Psoas muscle (tissue), 8 donors: ENCODE measurements around the gene GOT1. TPM values are rescaled to one million over a fixed set of nuclear protein-coding genes. Genes with fewer than 3 reads are reported as not detected.

Experiments
- ATAC-seq, 4 donors: fragments of 200-7000 bp; cut with Tn5 transposase; one replicate each; pipeline ENCODE4 v1.9.1; 2020; ENCODE audit warnings: moderate library complexity in 3 of 4, mild to moderate bottlenecking in 2 of 4
- DNase-seq, 2 donors: peaks; one replicate each; pipeline ENCODE4 v3.0.0-alpha.2; 2020
- H3K27ac ChIP-seq: fragments of 200-600 bp; one replicate; pipeline ENCODE4 v1.8.0; 2022
- H3K27me3 ChIP-seq, 3 donors: fragments of 200-600 bp in 1 of 3; one replicate each; pipeline versions ENCODE4 v1.6.1 to v1.8.0; 2013 to 2022; ENCODE audit warnings: low read length in 2 of 3, mild to moderate bottlenecking in 2 of 3, moderate library complexity in 1 of 3; ENCODE audit not compliant: insufficient read depth in 3 of 3
- H3K36me3 ChIP-seq, 2 donors: fragments of 200-600 bp in 1 of 2; one replicate each; pipeline versions ENCODE4 v1.6.1 to v1.8.0; 2013 to 2022; ENCODE audit warnings: low read depth in 1 of 2, mild to moderate bottlenecking in 1 of 2, moderate library complexity in 1 of 2; ENCODE audit not compliant: insufficient read depth in 1 of 2
- H3K4me1 ChIP-seq: fragments of 200-600 bp; one replicate; pipeline ENCODE4 v1.8.0; 2022
- H3K4me3 ChIP-seq: fragments of 200-600 bp; one replicate; pipeline ENCODE4 v1.8.0; 2022; ENCODE audit warnings: mild to moderate bottlenecking
- H3K9me3 ChIP-seq: fragments of 200-600 bp; one replicate; pipeline ENCODE4 v1.8.0; 2022
- WGBS, 3 donors: extraction: QIAGEN DNeasy Blood & Tissue Kit; methylation state at CpG; one replicate each; pipeline versions ENCODE4 v1.1.6 to v1.1.7; 2013; 5-methylcytosine and 5-hydroxymethylcytosine counted together
- intact Hi-C, 2 donors: fragments of 100-400 bp; cut with DNase I; formaldehyde crosslinking; loops; one replicate each; pipeline versions ENCODE4 v1.11.0 to v1.14.2; 2022
- polyA plus RNA-seq, 3 donors: library from polyadenylated mRNA; stranded (reverse); fragments of 200-250 nt; gene quantifications; one replicate each; pipeline ENCODE4 v1.2.3, GENCODE V29; 2013
- total RNA-seq, 4 donors: library from RNA; stranded (reverse); fragmentation: NEBNext Ultra II Directional in 2 of 4; extraction: Animal tissue kit (Norgen Biotek cat#: 25700) in 2 of 4; gene quantifications; one replicate each; pipeline versions ENCODE4 v1.2.1 to v1.2.4, GENCODE V29; 2021 to 2023
- TF ChIP-seq, protein P1 (sequence below): fragments of 200-600 bp; IDR thresholded peaks from one replicate; pipeline ENCODE4 v1.8.0; 2022; ENCODE audit warnings: antibody characterized with exemption
- donor health status: healthy with polysubstance abuse.
- donor health status: DM: no; HTN: no; CAD: no; lungs with moderate emphysema.
- donor health status: Bipolar disorder and iron deficiency.
- donor health status: healthy.
- donor health status: DM: yes; HTN: yes; CAD: no.
- donor health status: DM: no; HTN: no; CAD: no.
- donor health status: DM: no; HTN: no; CAD: no.
- donor health status: DM: yes; HTN: yes; CAD: no.

The GOT1 gene
- total and polyA plus RNA-seq, 7 donors: 87.7 to 381 (median 208) TPM

GRCh38 chr10:99393036-99393435, 37.4 kb downstream of the GOT1 start:
- H3K27ac ChIP-seq: no peak overlapping the region
- peaks cover 4 to 11% of the 10 kb centered on the region in 2 donors for H3K36me3 ChIP-seq
- intact Hi-C loops: loop anchor here (2.0 to 10.0 kb wide), 5 partner anchors 39 to 220 kb away; partner anchors contain the start of gene GOT1 (in 1 of the 2)
- ATAC-seq (no peak), DNase-seq (no peak)
- TF ChIP-seq, protein P1, sequence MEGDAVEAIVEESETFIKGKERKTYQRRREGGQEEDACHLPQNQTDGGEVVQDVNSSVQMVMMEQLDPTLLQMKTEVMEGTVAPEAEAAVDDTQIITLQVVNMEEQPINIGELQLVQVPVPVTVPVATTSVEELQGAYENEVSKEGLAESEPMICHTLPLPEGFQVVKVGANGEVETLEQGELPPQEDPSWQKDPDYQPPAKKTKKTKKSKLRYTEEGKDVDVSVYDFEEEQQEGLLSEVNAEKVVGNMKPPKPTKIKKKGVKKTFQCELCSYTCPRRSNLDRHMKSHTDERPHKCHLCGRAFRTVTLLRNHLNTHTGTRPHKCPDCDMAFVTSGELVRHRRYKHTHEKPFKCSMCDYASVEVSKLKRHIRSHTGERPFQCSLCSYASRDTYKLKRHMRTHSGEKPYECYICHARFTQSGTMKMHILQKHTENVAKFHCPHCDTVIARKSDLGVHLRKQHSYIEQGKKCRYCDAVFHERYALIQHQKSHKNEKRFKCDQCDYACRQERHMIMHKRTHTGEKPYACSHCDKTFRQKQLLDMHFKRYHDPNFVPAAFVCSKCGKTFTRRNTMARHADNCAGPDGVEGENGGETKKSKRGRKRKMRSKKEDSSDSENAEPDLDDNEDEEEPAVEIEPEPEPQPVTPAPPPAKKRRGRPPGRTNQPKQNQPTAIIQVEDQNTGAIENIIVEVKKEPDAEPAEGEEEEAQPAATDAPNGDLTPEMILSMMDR: no peak
- H3K4me1 ChIP-seq: peaks cover 15% of the 10 kb centered on the region
- no peaks in the 10 kb centered on the region for H3K9me3 ChIP-seq
- H3K4me3 ChIP-seq: no peak overlapping the region
- no peaks in the 10 kb centered on the region for H3K27me3 ChIP-seq
- 49 to 60% (median 50%) methylated on average over 2 of the region's 2 CpGs for WGBS, 3 donors

- H3K9me3 ChIP-seq: no peaks in the 10 kb centered on the region
- ATAC-seq (no peak), DNase-seq (no peak)
- no peak overlapping the region for H3K27ac ChIP-seq
- intact Hi-C loops: loop anchor here (5.0 to 10.0 kb wide), 3 partner anchors 41 to 221 kb away; partner anchors contain the start of gene GOT1 (in 1 of the 2)
- 49 to 52% (median 51%) methylated on average over 2 of the region's 2 CpGs for WGBS, 3 donors
- H3K36me3 ChIP-seq: peaks cover 0 to 2% of the 10 kb centered on the region in 2 donors
- no peak overlapping the region for H3K4me3 ChIP-seq
- TF ChIP-seq, protein P1: no peak
- H3K4me1 ChIP-seq: peaks cover 14% of the 10 kb centered on the region
- no peaks in the 10 kb centered on the region for H3K27me3 ChIP-seq
Measured at GRCh38 chr10:99391346-99391745, 39.1 kb downstream of the GOT1 start.

- 74 to 82% (median 81%) methylated on average over 9 of the region's 9 CpGs for WGBS, 3 donors
- H3K4me3 ChIP-seq: no peak overlapping the region
- no peaks in the 10 kb centered on the region for H3K36me3 ChIP-seq
- H3K27me3 ChIP-seq: no peaks in the 10 kb centered on the region
- H3K9me3 ChIP-seq: no peaks in the 10 kb centered on the region
- DNase-seq (no peak), ATAC-seq (no peak)
- TF ChIP-seq, protein P1: no peak
- peaks cover 5% of the 10 kb centered on the region for H3K4me1 ChIP-seq
- intact Hi-C loops: loop anchor here (5.0 to 10.0 kb wide), 3 partner anchors 42 to 222 kb away; partner anchors contain the start of gene GOT1 (in 1 of the 2)
- H3K27ac ChIP-seq: no peak overlapping the region
Measured at GRCh38 chr10:99389729-99390480, 40.5 kb downstream of the GOT1 start.

DNA sequence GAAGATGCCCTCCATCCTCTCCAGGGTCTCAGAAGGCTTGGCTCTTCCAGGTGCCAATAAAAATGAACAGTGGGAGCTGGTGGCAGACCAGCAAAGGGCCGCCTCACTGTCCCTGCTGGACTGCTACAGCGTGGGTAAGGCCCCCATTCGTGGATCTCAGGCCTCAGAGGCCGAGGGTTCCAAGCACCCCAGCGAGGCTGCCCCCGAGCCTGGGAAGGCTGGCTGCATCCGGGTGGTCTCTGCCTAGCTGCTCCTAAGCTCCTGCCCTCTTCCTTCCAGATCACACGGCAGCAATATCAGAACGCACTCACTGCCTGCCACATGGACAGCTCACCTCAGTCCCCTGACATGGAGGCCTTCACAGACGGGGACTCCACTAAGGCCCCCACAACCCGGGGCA, 42.9 kb downstream of the GOT1 start:
- Histone ChIP-seq H3K4me1 (peaks cover 3% of the 10 kb centered on the region), H3K27me3 (no peaks in the 10 kb centered on the region), H3K4me3 (no peak overlapping the region), H3K36me3 (no peaks in the 10 kb centered on the region), H3K27ac (no peak overlapping the region), H3K9me3 (no peaks in the 10 kb centered on the region)
- intact Hi-C loops: no loop called here
- DNase-seq: no peak
- ATAC-seq: no peak
- TF ChIP-seq, protein P1: no peak
- 81 to 84% (median 82%) methylated on average over 11 of the region's 11 CpGs for WGBS, 3 donors
